BLaER1 treated with 17β-estradiol and CSF1 and Interleukin-3, amounts not matched to agents 10 nM and 100 nM (cell line): ENCODE data around the gene TTC39C.
A peak's percentile ranks its signal among the peaks of the same experiment; 100 is the strongest.

Source experiments
- H3K27ac ChIP-seq, 11 experiments: shearing (Covaris generic); formaldehyde crosslinking; 2 replicates each; pipeline ENCODE4 v1.8.1; 2022
- H3K27me3 ChIP-seq, 11 experiments: shearing (Covaris generic); formaldehyde crosslinking; 2 replicates each; pipeline ENCODE4 v1.8.1; 2022
- H3K36me3 ChIP-seq, 11 experiments: shearing (Covaris generic); formaldehyde crosslinking; 2 replicates each; pipeline ENCODE4 v1.8.1; 2022
- H3K4me1 ChIP-seq, 10 experiments: shearing (Covaris generic); formaldehyde crosslinking; 2 replicates each; pipeline ENCODE4 v1.8.1; 2022
- H3K4me2 ChIP-seq, 11 experiments: shearing (Covaris generic); formaldehyde crosslinking; 2 replicates each; pipeline ENCODE4 v1.8.1; 2022
- H3K4me3 ChIP-seq, 10 experiments: shearing (Covaris generic); formaldehyde crosslinking; 2 replicates each; pipeline ENCODE4 v1.8.1; 2022
- H3K9ac ChIP-seq, 11 experiments: shearing (Covaris generic); formaldehyde crosslinking; 2 replicates each; pipeline ENCODE4 v1.8.1; 2022
- H3K9me3 ChIP-seq, 11 experiments: shearing (Covaris generic); formaldehyde crosslinking; replicated peaks in 1 of 11; 2 replicates each; pipeline ENCODE4 v1.8.1; 2022
- H4K20me1 ChIP-seq, 11 experiments: shearing (Covaris generic); formaldehyde crosslinking; 2 replicates each; pipeline ENCODE4 v1.8.1; 2022
- Cebpa-rat ChIP-seq, 11 experiments: shearing (Covaris generic); IDR thresholded peaks; 2 replicates each; pipeline ENCODE4 v1.8.1; 2022

Gene TTC39C

DNA sequence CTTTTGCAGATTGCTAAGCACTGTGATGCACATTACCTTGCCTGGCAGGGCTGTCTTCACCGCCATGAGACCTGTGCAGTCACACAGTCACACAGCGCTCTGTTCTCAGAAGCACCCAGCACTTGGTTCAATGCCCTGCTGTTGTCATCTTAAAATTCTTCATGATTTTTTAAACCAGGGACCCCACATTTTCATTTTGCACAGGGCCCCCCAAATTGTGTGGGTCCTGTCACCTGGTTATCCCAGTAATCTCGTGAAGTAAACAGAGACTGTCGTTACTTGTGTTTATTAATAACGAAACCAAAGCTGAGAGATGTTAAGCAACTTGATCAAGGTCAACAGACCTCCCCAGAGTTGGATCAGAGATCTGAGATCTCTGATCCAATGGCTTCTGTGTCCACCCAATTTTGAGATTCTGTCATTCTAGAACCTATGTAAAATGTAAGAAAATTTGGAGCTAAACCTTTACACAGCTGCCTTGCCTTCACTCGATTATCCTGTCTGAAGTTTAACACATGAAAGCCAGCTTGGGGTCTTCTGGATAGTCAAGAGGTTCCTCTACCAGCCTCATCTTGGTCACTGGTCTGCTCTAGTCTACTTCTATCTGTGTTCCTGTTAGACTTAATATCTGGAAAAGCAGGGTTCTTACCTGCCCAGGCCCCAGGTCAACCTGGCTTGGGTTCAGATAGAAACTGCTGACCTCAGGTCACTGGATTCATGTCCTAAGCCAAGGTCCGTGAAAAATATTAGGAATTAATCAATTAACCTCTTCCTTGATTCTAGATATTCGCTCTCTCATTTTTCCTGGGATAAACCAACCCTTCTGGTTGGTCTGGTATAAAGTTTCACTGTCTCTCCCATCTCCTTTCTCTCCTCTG lies 13.7 kb upstream of the TTC39C start:
- no peak overlapping the region for H3K27ac ChIP-seq
- no peaks in the 10 kb centered on the region for H3K27me3 ChIP-seq
- H4K20me1 ChIP-seq, result no peaks in the 10 kb centered on the region
- no peak overlapping the region for H3K4me2 ChIP-seq
- peaks cover 10 to 18% (median 12%) of the 10 kb centered on the region in 10 experiments for H3K4me1 ChIP-seq
- H3K9ac ChIP-seq, result no peak overlapping the region
- no peak overlapping the region for H3K4me3 ChIP-seq
- H3K9me3 ChIP-seq, result no peaks in the 10 kb centered on the region; a peak in 1 of 22 replicates
- H3K36me3 ChIP-seq, result no peaks in the 10 kb centered on the region
- no peak for TF ChIP-seq Cebpa-rat (IDR thresholded peaks at IDR 0.05)

DNA sequence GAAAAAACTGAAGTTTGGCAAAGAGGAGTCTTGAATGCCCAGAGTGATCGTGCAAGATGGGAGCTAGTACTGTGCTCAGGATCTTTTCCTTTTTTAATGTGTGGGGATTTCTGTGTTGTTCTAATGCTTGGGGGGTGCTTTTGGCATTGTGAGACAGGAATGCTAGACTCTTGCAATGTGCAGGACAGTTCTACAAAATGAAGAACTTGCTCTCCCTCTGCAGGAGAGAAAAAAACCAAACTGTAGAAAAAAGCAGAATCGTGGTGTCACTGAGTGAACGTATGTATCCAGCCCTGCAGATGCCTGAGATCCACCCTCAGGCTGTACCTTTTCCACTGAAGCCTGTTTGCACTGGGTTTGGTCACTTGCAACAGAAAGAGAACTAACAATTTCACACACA lies 12.1 kb upstream of the TTC39C start:
- no peak for TF ChIP-seq Cebpa-rat (IDR thresholded peaks at IDR 0.05)
- Histone ChIP-seq H3K27me3 (no peaks in the 10 kb centered on the region), H3K4me1 (peaks cover 10 to 18% (median 12%) of the 10 kb centered on the region in 10 experiments)

GRCh38 chr18:24003288-24003687 lies 11.3 kb upstream of the TTC39C start:
- peak overlapping the region in 2 of 11 experiments; percentile 54 to 62; a peak in 3 of 22 replicates for H3K4me2 ChIP-seq
- no peaks in the 10 kb centered on the region for H3K36me3 ChIP-seq
- no peaks in the 10 kb centered on the region for H3K27me3 ChIP-seq
- no peak overlapping the region for H3K9ac ChIP-seq
- no peak for TF ChIP-seq Cebpa-rat (IDR thresholded peaks at IDR 0.05)
- no peaks in the 10 kb centered on the region for H4K20me1 ChIP-seq
- no peak overlapping the region for H3K27ac ChIP-seq
- peaks cover 10 to 18% (median 12%) of the 10 kb centered on the region in 10 experiments for H3K4me1 ChIP-seq
- H3K9me3 ChIP-seq, result no peaks in the 10 kb centered on the region; a peak in 1 of 22 replicates
- H3K4me3 ChIP-seq, result no peak overlapping the region

More for the DNA sequence above, 12.1 kb upstream of the TTC39C start:
- H4K20me1 ChIP-seq, result no peaks in the 10 kb centered on the region
- no peak overlapping the region for H3K9ac ChIP-seq
- H3K9me3 ChIP-seq, result no peaks in the 10 kb centered on the region; a peak in 1 of 22 replicates
- no peak overlapping the region for H3K4me3 ChIP-seq
- no peak overlapping the region for H3K4me2 ChIP-seq
- no peaks in the 10 kb centered on the region for H3K36me3 ChIP-seq
- H3K27ac ChIP-seq, result no peak overlapping the region

- Histone ChIP-seq H3K9me3 (no peaks in the 10 kb centered on the region; a peak in 1 of 22 replicates), H3K4me2 (peak overlapping the region; percentile 6 to 62 (median 43); a peak in 20 of 22 replicates), H3K9ac (peak overlapping the region in 1 of 11 experiments; percentile 16; a peak in 1 of 22 replicates), H3K4me1 (peaks cover 12 to 23% (median 16%) of the 10 kb centered on the region in 10 experiments), H3K4me3 (no peak overlapping the region), H3K27ac (peak overlapping the region in 3 of 11 experiments; percentile 35 to 60 (median 41); a peak in 4 of 22 replicates), H3K27me3 (no peaks in the 10 kb centered on the region), H3K36me3 (no peaks in the 10 kb centered on the region), H4K20me1 (no peaks in the 10 kb centered on the region)
- no peak for TF ChIP-seq Cebpa-rat (IDR thresholded peaks at IDR 0.05)
Measured at GRCh38 chr18:24003903-24004640, 10.5 kb upstream of the TTC39C start.

DNA sequence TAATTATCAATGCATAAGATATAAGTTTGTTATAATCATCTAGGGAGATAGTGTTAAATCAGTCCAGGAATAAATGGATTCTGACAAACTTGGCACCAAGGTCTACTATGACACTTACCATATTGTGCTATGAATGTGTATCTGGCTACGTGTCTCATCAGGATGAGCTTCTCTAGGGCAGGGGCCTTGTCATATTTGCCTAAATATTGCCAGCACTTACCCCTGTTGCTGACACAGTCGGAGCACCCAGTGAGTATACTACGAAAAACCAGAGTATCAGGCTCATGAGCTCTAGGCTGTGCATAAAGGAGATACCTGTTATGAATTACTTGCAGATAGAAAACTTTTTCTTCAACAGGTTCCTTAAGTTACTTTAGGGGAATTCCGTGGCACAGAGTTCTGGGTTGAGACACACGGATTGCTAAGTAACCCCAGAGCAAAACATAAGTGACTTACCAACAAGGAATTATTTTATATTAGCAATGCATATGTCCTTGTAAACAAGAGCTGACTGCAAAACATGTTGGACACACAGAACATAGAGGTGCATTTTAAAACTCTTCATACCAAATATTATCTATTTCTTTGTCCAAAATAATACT lies 7.7 kb upstream of the TTC39C start:
- TF ChIP-seq Cebpa-rat (IDR thresholded peaks at IDR 0.05), result no peak
- H3K9ac ChIP-seq, result no peak overlapping the region
- H3K4me2 ChIP-seq, result no peak overlapping the region
- H3K27me3 ChIP-seq, result no peaks in the 10 kb centered on the region
- H3K36me3 ChIP-seq, result no peaks in the 10 kb centered on the region
- no peak overlapping the region for H3K27ac ChIP-seq
- peaks cover 37 to 50% (median 43%) of the 10 kb centered on the region in 10 experiments for H3K4me1 ChIP-seq
- no peak overlapping the region for H3K4me3 ChIP-seq
- H4K20me1 ChIP-seq, result no peaks in the 10 kb centered on the region
- no peaks in the 10 kb centered on the region; a peak in 1 of 22 replicates for H3K9me3 ChIP-seq

DNA sequence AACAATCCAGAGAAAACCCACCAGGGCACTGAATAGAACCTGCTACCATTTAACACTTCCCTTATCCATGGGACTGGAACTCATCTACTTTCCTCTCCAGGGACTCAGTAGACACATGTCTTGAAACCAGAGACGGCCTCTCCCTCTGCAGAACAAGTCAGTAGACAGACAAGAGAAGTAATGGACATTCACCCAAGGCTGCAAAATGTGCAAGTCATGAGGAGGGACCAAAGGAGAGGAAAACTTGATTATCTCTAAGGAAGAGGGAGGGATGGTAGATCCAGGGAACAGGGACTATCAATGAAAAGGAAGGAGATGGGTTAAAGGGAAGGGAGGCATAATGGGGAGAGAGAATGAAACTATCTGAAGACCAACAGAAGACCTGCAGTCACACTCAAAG lies 5.3 kb upstream of the TTC39C start:
- Histone ChIP-seq H3K27me3 (no peaks in the 10 kb centered on the region), H4K20me1 (no peaks in the 10 kb centered on the region), H3K9me3 (no peaks in the 10 kb centered on the region), H3K4me1 (peaks cover 51 to 64% (median 59%) of the 10 kb centered on the region in 10 experiments), H3K36me3 (no peaks in the 10 kb centered on the region), H3K4me3 (no peak overlapping the region), H3K27ac (peak overlapping the region in 5 of 11 experiments; percentile 2 to 74 (median 60); a peak in 4 of 22 replicates), H3K9ac (no peak overlapping the region), H3K4me2 (peak overlapping the region; percentile 51 to 95 (median 82))
- no peak for TF ChIP-seq Cebpa-rat (IDR thresholded peaks at IDR 0.05)

DNA sequence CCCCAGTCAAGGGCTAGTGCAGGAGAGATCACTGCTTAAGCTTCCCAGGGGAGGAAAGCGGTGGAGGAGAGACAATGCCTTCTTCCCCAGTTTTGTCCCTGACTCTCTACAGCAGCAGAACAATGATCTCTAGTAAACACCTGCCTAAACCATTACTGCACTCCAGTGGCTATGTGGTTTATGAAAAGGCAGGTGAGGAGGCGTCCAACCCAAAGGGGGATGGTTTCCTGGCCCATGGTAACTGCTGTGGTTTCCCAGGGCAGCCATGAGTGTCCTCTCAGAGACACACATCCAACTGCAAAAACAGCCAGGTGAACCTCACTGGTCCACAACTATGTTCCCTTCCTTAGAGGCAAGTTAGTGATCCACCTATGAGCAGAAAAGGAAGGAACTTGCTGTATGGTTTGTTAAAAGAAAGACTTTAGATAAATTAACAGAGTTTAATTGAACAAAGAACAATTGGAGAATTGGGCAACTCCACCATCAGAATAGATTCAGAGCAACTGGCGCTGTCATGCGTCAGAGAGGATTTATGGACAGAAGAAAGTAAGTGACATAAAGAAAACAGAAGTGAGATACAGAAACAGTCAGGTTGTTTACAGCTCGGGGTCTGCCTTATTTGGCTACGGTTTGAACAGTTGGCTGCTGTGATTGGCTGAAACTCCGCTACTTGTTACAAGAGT lies 4.8 kb upstream of the TTC39C start:
- peak overlapping the region in 6 of 11 experiments; percentile 2 to 74 (median 40); a peak in 8 of 22 replicates for H3K27ac ChIP-seq
- no peaks in the 10 kb centered on the region for H3K9me3 ChIP-seq
- H3K4me3 ChIP-seq, result no peak overlapping the region
- H3K27me3 ChIP-seq, result no peaks in the 10 kb centered on the region
- peak overlapping the region; percentile 51 to 95 (median 82) for H3K4me2 ChIP-seq
- H3K36me3 ChIP-seq, result no peaks in the 10 kb centered on the region
- peak overlapping the region in 1 of 11 experiments; percentile 19; a peak in 2 of 22 replicates for H3K9ac ChIP-seq
- peaks cover 45 to 59% (median 54%) of the 10 kb centered on the region in 10 experiments for H3K4me1 ChIP-seq
- H4K20me1 ChIP-seq, result no peaks in the 10 kb centered on the region
- no peak for TF ChIP-seq Cebpa-rat (IDR thresholded peaks at IDR 0.05)

DNA sequence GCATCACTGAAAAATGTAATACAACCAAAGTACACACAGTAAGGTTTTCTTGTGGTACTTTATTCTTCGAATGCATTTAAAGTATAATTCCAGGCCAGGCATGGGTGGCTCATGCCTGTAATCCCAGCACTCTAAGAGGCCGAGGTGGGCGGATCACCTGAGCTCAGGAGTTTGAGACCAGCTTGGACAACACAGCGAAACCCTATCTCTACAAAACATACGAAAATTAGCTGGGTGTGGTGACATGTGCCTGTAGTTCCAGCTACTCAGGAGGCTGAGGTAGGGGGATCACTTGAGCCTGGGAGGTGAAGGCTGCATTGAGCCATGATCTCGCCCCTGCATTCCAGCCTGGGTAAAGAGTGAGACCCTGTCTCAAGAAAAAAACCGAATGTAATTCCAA lies 3.9 kb upstream of the TTC39C start:
- peak overlapping the region in 6 of 11 experiments; percentile 14 to 74 (median 60); a peak in 10 of 22 replicates for H3K27ac ChIP-seq
- no peaks in the 10 kb centered on the region for H3K27me3 ChIP-seq
- no peak overlapping the region; a peak in 1 of 22 replicates for H3K9ac ChIP-seq
- peaks cover 43 to 55% (median 52%) of the 10 kb centered on the region in 10 experiments for H3K4me1 ChIP-seq
- H3K36me3 ChIP-seq, result no peaks in the 10 kb centered on the region
- no peak for TF ChIP-seq Cebpa-rat (IDR thresholded peaks at IDR 0.05)
- H4K20me1 ChIP-seq, result 0 out of 22 replicates have a peak, but pooled peaks cover 0 to under 1% (median 0%) of the 10 kb centered on the region in 11 experiments
- no peaks in the 10 kb centered on the region for H3K9me3 ChIP-seq
- 0 out of 20 replicates have a peak overlapping the region, but pooled peaks of 1 of the 10 experiments have one; percentile 44 for H3K4me3 ChIP-seq
- H3K4me2 ChIP-seq, result peak overlapping the region; percentile 51 to 95 (median 82)
